GM21723 (cell line): ENCODE results near the gene MPP4.

Experiments used
- ATAC-seq: cut with Tn5 transposase; IDR thresholded peaks from one replicate; pipeline ENCODE4 v1.9.1; 2021; ENCODE audit warnings: mild to moderate bottlenecking, moderate library complexity; ENCODE audit not compliant: unreplicated experiment

Gene MPP4, protein sequence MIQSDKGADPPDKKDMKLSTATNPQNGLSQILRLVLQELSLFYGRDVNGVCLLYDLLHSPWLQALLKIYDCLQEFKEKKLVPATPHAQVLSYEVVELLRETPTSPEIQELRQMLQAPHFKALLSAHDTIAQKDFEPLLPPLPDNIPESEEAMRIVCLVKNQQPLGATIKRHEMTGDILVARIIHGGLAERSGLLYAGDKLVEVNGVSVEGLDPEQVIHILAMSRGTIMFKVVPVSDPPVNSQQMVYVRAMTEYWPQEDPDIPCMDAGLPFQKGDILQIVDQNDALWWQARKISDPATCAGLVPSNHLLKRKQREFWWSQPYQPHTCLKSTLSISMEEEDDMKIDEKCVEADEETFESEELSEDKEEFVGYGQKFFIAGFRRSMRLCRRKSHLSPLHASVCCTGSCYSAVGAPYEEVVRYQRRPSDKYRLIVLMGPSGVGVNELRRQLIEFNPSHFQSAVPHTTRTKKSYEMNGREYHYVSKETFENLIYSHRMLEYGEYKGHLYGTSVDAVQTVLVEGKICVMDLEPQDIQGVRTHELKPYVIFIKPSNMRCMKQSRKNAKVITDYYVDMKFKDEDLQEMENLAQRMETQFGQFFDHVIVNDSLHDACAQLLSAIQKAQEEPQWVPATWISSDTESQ

DNA sequence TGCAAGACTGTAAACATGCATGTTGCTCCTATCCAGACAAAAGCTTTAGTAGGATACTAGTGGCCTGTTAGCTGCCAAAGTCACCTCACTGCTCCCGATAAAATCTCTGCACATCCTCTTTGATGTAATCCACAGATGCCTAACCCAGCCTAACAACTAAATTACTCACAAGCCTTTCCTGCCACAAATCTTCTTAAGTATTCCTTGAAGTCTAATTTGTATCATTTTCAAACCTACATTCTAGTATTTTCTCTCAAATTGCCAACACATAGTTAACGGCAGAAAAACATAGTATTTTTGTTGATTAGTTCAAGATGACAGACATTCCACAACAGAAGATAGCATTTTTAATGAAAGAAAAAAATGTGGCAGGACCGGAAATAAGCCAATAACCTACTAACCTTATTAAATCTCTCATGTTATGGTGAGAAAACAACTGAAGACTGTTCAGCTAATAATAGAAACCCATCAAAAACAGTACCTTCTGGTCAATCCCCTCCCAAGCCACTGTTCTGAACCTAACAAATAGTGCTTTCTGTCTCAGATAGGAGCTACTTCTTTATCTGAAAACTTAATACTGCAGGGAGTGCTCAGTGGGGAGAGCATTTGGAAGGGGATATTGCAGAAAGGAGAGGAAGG is at the start of gene MPP4:
TSS of gene MPP4 (minus strand) at position 57 of the 639 bp plus-strand sequence. CDS start 4,690 bp downstream, outside the sequence.
- ATAC-seq: no peak

DNA sequence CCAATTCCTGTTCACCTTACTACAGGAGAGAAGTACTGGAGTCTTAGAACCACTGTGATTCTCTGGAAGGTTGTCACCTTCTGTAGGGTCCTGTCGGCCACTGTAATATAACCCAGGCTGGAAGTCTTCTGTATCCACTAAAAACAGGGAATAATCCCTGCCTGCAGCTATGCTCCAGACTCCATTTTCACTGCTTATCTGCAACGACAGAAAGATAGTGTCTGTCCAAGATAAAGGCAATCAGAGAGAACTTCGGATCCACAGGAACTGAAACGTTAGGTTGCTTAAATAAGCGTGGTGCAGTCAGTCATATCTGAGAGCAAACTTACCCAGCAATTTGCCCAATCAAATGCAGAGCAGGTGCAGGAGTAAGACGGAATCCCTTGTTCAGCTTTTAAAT is 48.1 kb upstream of the MPP4 start:
- no peak for ATAC-seq

DNA sequence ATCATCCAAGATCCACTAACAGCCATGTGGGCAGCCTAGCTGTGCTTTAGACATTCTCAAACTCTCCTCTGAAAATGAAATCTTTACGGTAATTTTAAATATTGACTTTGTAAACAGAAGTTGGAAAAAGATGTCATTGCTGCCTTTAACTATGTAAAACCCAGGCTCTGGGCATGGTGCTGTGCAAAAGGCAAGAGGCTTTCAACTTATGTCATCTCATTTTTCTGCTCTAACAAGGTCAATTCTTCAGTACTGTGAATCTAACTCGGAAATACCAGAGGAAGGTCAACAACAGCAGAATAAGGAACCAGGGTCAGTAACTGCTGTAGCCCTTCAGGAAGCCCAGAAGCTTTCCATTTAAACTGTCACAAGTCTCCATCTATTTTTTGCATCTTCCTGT is 37.0 kb upstream of the MPP4 start:
- ATAC-seq: no peak

DNA sequence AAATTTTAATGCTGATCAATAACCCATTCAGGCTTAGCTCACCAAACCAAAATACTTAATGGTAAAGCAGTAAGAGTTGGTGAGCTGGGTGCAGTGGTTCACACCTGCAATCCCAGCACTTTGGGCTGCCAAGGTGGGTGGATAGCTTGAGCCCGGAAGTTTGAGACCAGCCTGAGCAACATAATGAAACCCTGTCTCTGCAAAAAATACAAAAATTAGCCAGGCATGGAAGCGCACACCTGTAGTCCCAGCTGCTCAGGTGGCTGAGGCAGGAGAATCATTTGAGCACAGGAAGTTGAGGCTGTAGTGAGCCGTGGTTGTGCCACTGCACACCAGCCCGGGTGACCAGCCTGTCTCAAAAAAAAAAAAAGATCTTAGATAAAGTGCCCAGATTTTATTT is 35.7 kb upstream of the MPP4 start:
- no peak for ATAC-seq

DNA sequence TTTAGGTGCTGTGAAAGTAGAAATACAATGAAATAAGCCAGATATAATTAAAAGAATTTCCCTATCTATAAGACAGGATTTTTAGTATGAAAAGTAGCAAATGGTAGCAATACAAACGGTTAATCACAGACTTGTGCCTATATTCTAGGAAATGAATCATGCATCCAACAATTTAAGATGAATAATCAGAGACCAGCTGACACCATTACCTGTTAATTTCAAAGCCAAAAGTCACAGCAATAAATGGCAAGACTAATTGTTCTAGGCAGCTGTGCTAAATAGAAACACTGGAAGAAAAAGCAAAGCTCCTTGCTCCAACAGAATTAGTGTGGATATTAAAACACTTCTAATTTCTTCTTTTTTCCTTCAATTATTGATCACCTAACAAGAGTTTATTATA is 35.1 kb upstream of the MPP4 start:
- no peak for ATAC-seq

DNA sequence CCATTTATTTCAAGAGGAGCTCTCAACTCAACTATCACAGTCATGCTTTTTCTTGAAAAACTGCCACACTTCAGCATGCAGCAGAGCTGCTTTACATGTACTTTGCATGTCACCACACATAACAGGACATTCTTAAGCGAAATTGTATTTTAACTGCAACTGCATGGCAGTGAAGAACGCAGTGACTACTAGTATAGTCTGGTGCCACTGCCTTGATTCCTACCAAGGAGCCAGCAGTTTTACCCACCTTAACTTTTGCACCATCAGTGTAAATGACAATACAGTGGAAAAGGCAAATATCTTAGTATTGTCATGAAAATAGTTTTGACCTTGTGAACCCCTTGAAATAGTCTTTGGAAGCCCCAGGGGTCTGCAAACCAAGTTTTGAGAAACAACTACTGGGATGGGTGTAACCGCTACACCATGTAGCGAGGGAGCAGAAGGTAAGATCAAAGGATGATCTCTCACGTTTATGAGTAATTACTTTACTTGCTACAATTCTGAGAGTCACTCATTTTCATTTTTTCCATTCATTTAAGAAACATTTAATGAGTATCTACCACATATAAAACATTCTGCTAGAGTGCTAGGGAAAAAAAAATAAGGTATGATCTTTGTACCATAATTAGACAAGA is 32.3 kb upstream of the MPP4 start:
- no peak for ATAC-seq

DNA sequence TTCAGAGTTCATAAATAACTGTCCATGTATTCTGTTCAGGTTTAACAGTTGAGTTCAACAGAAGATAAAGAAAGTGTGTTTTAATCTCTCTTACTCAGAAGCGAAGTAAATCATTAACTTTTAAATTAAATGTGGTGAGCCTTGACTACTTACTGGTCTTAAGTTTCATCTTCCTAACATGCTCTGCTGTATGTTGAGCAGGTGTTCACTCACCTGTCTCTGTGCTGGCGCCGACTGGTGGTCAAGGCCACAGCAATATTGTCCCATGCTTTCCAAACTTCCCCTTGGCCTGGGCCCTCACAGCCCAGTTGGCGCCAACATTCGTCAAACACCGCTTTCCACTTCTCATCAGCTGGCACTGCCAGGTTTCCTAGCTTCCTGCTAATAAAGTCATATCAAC is 17.0 kb upstream of the MPP4 start:
- no peak for ATAC-seq

DNA sequence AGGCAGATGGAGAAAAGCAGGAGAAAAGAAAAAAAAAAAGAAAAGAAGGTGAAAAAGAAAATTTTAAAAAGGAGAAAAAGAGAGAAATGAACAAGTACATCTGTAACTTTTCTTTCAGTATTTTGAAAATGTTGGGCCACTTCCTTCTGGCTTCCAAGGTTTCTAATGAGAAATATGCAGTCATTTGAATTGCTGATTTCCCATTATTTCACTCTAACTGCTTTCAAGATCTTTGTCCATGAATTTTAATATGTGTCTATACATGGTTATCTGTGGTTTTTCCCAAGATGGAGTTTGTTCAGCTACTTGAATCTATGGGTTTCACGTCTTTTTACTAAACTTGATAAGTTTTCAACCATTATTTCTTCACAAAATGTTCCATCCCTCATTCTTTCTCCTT is 14.3 kb upstream of the MPP4 start:
- ATAC-seq: no peak

DNA sequence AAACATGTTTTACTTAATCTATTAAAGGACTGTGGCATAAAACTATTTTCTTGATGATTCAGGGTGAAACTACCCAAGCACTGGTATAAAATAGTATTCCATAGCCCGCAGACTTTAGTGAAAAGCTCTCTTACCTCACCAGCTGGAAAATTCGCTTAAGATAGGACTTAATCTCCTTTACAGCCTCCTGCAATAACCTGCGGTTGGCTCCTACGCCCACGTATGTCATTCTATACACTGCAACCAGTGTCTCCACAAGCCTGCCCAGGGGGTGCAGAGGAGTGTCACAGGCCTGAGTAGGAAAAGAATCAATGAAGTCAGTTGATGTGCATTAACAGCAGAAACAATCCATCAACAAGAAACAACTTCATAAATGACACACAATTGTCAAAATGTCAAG is 11.3 kb upstream of the MPP4 start:
- ATAC-seq: no peak

DNA sequence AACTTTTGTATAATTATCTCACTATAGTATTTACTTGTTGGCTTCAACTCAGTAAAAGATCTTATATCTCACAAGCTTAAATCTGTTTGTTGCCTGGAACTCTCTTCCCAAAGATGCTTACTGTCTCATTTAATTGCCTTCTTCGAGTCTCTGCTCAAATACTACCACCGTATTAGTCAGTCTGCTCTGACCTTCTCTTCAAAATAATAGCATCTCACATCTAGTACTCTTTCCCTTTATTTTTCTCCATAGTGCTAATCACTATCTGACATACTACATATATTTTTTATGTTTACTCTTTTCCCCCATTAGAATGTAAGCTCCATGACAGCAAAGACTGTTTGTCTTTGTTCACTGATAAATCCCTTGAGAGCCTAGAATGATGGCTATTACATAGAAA is 10.6 kb upstream of the MPP4 start:
- ATAC-seq: no peak

DNA sequence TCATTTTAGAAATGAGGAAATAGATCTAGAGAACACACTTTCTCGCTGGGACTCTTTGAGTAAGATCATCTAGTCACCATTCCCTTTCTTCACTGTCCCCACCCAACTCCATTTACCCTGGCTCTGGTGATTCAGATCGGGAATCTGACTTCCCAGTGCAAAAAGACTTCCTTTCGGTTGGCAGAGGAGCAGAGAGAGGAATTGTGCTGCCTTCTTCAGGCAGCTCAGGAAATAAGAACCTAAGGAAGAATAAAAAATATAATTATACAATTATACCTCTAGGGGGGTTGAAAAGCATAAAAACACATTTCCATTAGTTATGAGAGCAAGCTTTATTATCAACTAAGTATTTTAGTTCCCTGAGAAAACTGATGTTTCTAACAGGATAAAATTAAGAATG is 9.3 kb upstream of the MPP4 start:
- no peak for ATAC-seq

DNA sequence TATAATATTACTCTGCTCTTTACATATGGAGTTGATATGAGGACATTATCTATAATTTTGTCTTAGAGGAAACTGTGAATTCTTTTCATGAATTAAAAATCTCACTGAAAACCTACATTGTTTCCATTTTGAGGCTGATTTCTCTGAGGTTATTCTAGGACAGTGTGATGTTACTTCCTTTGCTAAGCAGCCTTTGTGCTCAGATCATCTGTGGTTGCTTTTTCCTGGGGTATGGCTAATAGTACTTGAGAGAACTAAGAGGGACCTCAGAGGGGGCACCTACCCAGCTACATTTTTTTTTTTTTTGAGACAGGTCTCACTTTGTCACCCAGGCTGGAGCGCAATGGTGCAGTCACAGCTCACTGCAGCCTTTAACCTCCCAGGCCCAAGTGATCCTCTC is 8.7 kb upstream of the MPP4 start:
- no peak for ATAC-seq

DNA sequence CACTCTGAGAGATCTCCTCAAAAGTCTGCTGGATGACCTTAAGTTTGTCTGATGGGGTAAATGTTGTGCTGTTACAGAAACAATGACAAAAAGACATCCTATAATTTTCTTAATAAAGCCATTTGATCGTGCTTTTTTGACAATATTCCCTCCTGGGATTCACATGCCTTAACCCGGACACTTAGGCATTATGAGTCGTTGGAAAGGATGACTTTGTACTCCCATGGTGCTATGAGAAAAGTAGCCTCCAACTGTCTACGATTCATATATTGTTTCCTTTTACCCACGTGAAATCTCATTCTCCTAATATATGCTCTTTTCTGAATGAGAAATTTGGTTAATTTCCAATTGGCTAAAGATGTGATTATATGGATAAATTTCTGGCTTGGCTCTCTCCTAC is 6.1 kb upstream of the MPP4 start:
- ATAC-seq: no peak

DNA sequence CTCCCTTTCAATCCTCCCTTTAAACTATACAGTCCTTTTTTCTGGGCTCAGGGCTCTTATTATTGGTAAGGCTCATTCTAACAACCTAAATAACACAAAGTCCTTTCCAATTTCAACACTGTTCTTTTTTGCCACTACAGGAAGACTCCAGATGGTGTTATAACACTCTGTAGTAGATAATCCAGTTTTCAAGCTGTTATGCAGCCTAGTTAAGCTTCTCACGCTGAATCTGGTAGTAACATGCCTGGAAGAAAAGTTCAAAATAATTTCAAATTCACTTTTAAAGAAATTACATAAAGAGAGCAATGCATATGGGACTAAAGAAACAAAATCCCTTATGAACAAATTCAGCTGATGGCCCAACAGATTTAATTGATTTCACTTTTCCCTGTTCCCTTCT is 3.2 kb upstream of the MPP4 start:
- no peak for ATAC-seq

DNA sequence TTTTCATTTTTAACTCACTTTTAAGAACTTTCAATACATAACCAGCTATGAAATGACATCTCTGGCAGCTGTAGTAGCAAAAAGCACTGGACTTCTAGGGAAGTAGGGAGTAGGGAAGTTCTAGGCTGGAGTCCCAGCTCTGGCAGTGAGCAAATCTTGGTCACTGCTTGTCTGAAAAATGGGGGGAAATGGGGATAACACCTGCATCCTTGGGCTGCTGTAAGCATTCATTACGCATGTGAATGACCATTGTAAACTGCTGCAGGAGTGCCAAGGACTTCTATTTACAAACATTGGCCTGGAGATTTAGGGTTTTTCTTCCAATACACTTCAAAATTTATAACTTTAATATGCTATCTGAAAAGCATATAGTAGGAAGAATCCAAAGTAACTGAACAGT is 972 bp upstream of the MPP4 start:
- ATAC-seq: no peak

DNA sequence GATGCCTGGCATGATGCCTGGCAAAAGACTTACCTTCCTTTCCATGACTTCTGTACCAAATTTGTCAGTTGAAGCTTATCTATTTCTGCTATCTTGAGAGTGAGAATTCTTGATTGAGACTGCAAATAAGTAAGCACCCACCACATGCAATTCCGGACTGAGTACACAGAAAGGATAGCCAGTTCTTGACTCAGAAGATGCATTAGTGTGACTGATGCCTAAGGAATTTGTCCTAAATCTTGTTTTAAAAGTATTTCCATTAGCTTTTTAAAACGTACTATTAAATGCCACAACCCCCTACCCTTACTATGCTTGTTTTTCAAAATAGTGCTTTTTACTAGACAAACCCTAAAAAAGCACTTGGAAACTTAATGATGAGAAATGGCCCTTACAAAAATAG is 545 bp downstream of the MPP4 start:
- ATAC-seq: no peak

DNA sequence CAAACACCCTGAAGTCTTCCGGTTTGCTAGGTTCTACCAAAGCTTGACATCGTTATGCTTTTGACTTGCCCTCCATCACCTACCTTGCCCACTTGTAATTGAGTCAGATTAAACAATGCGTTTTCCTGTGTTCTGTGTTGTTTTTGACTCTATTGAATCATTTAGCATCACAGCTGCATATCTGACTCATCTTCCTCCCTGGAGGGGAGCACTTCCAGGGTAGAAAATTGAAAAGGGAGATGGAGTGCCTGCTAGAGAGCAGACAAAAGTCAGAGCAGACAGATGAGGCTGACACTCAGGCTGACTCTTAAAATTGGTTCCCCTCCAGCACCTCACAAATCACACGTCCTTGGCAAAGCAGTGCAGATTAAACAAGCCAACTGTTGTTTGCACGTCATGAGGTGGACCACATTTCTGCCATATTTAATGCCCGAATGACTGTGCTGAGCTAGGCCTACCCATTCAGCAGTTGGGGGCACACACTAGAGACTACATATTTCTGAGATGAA is 2.2 kb downstream of the MPP4 start:
- ATAC-seq: no peak

DNA sequence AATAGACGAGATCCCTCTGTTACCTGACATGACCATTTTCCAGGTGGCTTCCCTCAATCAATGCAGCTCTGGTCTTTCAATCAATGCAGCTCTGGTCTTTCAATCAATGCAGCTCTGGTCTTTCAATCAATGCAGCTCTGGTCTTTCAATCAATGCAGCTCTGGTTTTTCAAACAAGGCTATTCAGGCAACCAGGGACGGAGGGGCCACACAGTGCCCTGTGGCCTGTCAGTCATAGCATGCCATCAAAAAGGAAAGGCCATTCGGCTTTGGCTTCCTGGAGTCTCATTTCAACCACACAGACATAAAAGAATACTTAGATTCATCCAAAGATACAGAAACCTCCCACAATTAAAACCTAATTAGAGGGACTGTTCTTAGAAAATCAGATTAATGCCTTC is 13.3 kb downstream of the MPP4 start:
- no peak for ATAC-seq

DNA sequence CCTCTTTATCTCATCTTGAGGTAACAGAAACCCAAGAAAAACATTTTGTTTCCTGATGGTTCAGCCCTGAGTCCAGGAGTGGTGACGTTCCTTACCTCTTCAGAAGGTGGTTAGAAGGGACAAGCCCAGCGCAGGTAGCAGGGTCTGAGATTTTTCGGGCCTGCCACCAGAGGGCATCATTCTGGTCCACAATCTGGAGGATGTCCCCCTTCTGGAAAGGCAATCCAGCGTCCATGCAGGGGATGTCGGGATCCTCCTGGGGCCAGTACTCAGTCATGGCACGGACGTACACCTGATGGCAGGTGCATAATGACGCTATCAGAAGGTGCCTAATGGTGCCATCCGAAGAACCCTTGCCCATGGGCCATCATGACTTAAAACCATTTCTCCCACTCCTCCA is 17.7 kb downstream of the MPP4 start:
- no peak for ATAC-seq

DNA sequence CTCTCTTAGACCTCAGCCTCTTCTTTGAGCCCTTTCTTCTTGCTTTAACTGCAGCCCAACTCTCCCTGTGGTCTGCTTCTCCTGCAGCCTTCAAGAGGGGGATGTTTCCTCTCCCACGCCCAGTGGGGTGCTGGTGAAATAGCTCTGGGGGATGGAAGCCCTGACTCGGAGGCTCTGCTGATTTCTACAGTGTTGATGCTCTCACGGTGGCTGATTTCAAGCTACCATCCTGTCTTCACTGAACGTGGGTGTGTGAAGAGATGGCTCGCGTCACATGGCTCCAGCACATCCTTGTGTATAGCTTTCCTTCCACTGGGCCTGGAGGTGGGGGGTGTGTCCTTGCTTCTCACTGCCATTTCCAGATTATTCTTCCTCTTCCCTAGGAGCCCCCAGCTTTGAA is 20.0 kb downstream of the MPP4 start:
- ATAC-seq: no peak

DNA sequence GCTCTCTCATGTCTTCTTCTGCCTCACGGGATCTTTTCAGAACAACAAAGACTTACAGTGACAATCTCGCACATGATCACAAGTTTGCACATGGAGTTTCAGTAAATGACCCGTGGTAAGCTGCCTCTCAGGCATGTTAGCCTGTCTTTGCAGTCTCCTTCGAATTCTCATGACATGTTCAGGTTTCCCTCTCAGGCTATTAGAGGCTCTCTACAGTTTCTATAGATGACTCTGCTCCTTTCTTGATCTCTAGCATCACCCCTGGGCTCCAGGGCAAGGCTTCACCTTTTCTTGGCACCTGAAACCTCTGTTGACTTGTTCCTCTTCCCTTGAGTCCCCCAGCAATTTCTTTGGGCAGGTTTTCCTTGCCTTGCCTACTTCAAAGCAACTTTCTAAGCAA is 23.0 kb downstream of the MPP4 start:
- no peak for ATAC-seq

DNA sequence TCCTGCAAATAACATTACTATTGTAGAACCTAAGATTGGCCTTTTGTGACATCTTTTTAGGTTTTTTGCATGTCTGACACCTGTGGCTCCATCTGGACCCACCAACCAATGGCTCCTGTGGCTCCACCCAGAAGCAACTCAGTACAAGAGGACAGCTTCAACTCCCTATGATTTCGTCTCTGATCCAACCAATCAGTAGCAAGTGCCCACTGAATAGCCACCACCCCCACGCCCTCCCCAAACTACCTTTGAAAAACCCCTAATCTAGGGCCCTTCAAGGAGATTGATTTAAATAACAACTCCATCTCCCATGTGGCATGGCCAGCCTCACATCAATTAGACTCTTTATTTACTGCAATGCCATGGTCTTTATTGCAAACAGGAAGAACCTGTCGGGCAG is 23.6 kb downstream of the MPP4 start:
- no peak for ATAC-seq
